B cell (primary cell): Measurements from ENCODE around the gene RAB39A. TPM values are rescaled to one million over a fixed set of nuclear protein-coding genes. Genes with fewer than 3 reads are reported as not detected.
"Not testable (repeated sequence)": the region's sequence is repeated elsewhere in the genome, so short reads cannot be mapped to it uniquely, and the experiment has no call there.

Experiments
- ATAC-seq: fragments of 200-7000 bp; cut with Tn5 transposase; one replicate; pipeline ENCODE4 v1.10.0; 2021; ENCODE audit warnings: low read depth, mild to moderate bottlenecking, moderate number of reproducible peaks, moderate library complexity
- CTCF ChIA-PET: fragments of 350-600 bp; sonication (Branson Sonifier 250); formaldehyde crosslinking; loops from one replicate; lab custom pipeline; 2021; ENCODE audit warnings: antibody characterized with exemption, inconsistent platforms; lab: Charles Lee
- POLR2A ChIA-PET: fragments of 350-600 bp; sonication (Branson Sonifier 250); formaldehyde crosslinking; loops from one replicate; lab custom pipeline; 2021; ENCODE audit warnings: antibody characterized with exemption; lab: Charles Lee
- DNase-seq: peaks from one replicate; pipeline ENCODE4 v3.0.0; 2013
- H2AFZ ChIP-seq: 2 replicates; pipeline ENCODE4 v1.6.1; 2012; ENCODE audit warnings: mild to moderate bottlenecking, low read depth, low read length; ENCODE audit not compliant: insufficient read depth, poor library complexity, severe bottlenecking
- H3K27ac ChIP-seq, 2 donors: 1 replicate in 1 of 2; 2 replicates in 1 of 2; pipeline ENCODE4 v1.5.1; 2012 to 2013; ENCODE audit warnings: low read length in 2 of 2, mild to moderate bottlenecking in 2 of 2, moderate library complexity in 1 of 2
- H3K27me3 ChIP-seq, 4 experiments: fragments of 200-600 bp in 1 of 4; sonication (generic) in 1 of 4; replicated peaks in 1 of 4; 1 replicate in 2 of 4; 2 replicates in 2 of 4; pipeline versions ENCODE4 v1.6.1 to v1.7.0; 2013 to 2016; ENCODE audit warnings: low read length in 3 of 4, mild to moderate bottlenecking in 2 of 4, mixed read lengths in 1 of 4, moderate library complexity in 1 of 4; ENCODE audit not compliant: insufficient read depth in 4 of 4, control insufficient read depth in 3 of 4; ENCODE audit errors: control extremely low read depth in 1 of 4
- H3K36me3 ChIP-seq, 2 experiments: replicated peaks in 1 of 2; 1 replicate in 1 of 2; 2 replicates in 1 of 2; pipeline versions ENCODE4 v1.6.1 to v1.7.1; 2013; ENCODE audit warnings: low read length in 1 of 2; ENCODE audit not compliant: insufficient read depth in 2 of 2, control insufficient read depth in 1 of 2; ENCODE audit errors: control extremely low read depth in 1 of 2, extremely low read depth in 1 of 2
- H3K4me1 ChIP-seq, 2 donors: fragments of 200-600 bp in 1 of 2; sonication (generic) in 1 of 2; 1 replicate in 1 of 2; 2 replicates in 1 of 2; pipeline versions ENCODE4 v1.5.1 to v1.6.1; 2013 to 2017; ENCODE audit warnings: low read length in 2 of 2; ENCODE audit not compliant: control insufficient read depth in 2 of 2, insufficient read depth in 2 of 2
- H3K4me2 ChIP-seq: replicated peaks from 2 replicates; pipeline ENCODE3; 2012; ENCODE audit warnings: mild to moderate bottlenecking, low read depth, low read length; ENCODE audit not compliant: poor library complexity, severe bottlenecking
- H3K4me3 ChIP-seq, 5 experiments: fragments of 200-600 bp in 1 of 5; sonication (generic) in 1 of 5; 1 replicate in 3 of 5; 2 replicates in 2 of 5; pipeline versions ENCODE4 v1.5.1 to v1.7.0; 2011 to 2016; ENCODE audit warnings: low read length in 4 of 5, mild to moderate bottlenecking in 4 of 5, low read depth in 2 of 5, control low read depth in 1 of 5, moderate library complexity in 1 of 5; ENCODE audit not compliant: insufficient read depth in 1 of 5; ENCODE audit errors: control extremely low read depth in 1 of 5, extremely low read depth in 1 of 5
- H3K79me2 ChIP-seq: fragments of 200-600 bp; sonication (generic); one replicate; pipeline ENCODE4 v1.6.0; 2016; ENCODE audit warnings: low read length; ENCODE audit not compliant: control insufficient read depth, insufficient read depth
- H3K9ac ChIP-seq: fragments of 200-600 bp; sonication (generic); 2 replicates; pipeline ENCODE4 v1.6.1; 2017; ENCODE audit warnings: mild to moderate bottlenecking, low read length, moderate library complexity
- H3K9me3 ChIP-seq, 3 donors: one replicate each; pipeline versions ENCODE4 v1.6.1 to v1.7.1; 2013; ENCODE audit warnings: low read length in 2 of 3; ENCODE audit not compliant: control insufficient read depth in 2 of 3, insufficient read depth in 1 of 3; ENCODE audit errors: control extremely low read depth in 1 of 3
- H4K20me1 ChIP-seq: 2 replicates; pipeline ENCODE4 v1.6.0; 2012; ENCODE audit warnings: mild to moderate bottlenecking, low read length; ENCODE audit not compliant: insufficient read depth, control insufficient read depth, poor library complexity, severe bottlenecking
- H3K27ac Mint-ChIP-seq: one replicate; pipeline ENCODE4 v1.8.0; 2021; ENCODE audit warnings: mixed read lengths
- H3K27me3 Mint-ChIP-seq: one replicate; pipeline ENCODE4 v1.8.0; 2021; ENCODE audit warnings: mixed read lengths
- H3K4me1 Mint-ChIP-seq: one replicate; pipeline ENCODE4 v1.8.0; 2021; ENCODE audit warnings: mixed read lengths
- H3K4me3 Mint-ChIP-seq: one replicate; pipeline ENCODE4 v1.8.0; 2021; ENCODE audit warnings: mixed read lengths
- H3K9me3 Mint-ChIP-seq: one replicate; pipeline ENCODE4 v1.8.0; 2022; ENCODE audit warnings: mixed read lengths; ENCODE audit not compliant: insufficient read depth
- EZH2 ChIP-seq: IDR thresholded peaks from 2 replicates; pipeline ENCODE4 v1.6.1; 2012; ENCODE audit warnings: borderline replicate concordance, low read depth, mild to moderate bottlenecking, moderate library complexity, low read length; ENCODE audit not compliant: insufficient read depth, poor library complexity, severe bottlenecking
- WGBS: methylation state at CpG from one replicate; pipeline ENCODE4 v1.1.5; 2013; ENCODE audit warnings: missing lambda C conversion rate; ENCODE audit not compliant: insufficient coverage; 5-methylcytosine and 5-hydroxymethylcytosine counted together
- intact Hi-C: fragments of 100-400 bp; cut with micrococcal nuclease; formaldehyde crosslinking; loops from one replicate; pipeline ENCODE4 v1.10.0; 2022
- polyA plus RNA-seq: library from polyadenylated mRNA; depleted of rRNA; stranded (reverse); fragments of >200 nt; gene quantifications from 2 replicates; pipeline ENCODE4 v1.2.3, GENCODE V29; 2012
- total RNA-seq, 2 donors: library from RNA; stranded (reverse); fragments of 120-200 nt in 1 of 2; gene quantifications; 1 replicate in 1 of 2; 2 replicates in 1 of 2; pipeline versions ENCODE4 v1.2.3 to v1.2.4, GENCODE V29; 2013 to 2022
- TF ChIP-seq, protein P1 (sequence below): fragments of 200-600 bp; IDR thresholded peaks from one replicate; pipeline ENCODE4 v1.8.0; 2022; ENCODE audit warnings: antibody characterized with exemption, mild to moderate bottlenecking

The RAB39A gene
- total and polyA plus RNA-seq, 2 donors (not counting 1 experiment from before 2014, with no cell fraction given), result 1.3 to 2.4 TPM

DNA sequence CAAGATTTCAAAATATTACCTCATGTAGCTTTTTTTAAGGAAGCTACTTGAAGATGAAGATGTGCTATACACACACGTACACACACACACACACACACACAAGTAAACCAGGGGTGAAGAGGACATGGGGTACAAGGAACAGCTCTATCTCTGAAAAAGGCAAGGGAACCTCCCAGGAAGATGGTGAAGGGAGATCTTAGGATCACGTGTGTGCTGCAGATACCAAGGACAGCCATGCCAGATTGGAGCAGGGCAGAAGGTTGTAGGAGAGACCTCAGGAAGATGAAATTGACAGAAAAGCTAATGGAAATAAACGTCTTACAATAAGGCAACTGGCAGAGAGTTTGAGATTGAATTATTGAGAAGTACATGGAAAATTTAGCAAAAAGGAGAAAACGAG is 19.7 kb downstream of the RAB39A start:
- WGBS, result 89% methylated on average over 2 of the region's 4 CpGs
- no peak for ATAC-seq
- no peak for TF ChIP-seq EZH2
- TF ChIP-seq, protein P1, sequence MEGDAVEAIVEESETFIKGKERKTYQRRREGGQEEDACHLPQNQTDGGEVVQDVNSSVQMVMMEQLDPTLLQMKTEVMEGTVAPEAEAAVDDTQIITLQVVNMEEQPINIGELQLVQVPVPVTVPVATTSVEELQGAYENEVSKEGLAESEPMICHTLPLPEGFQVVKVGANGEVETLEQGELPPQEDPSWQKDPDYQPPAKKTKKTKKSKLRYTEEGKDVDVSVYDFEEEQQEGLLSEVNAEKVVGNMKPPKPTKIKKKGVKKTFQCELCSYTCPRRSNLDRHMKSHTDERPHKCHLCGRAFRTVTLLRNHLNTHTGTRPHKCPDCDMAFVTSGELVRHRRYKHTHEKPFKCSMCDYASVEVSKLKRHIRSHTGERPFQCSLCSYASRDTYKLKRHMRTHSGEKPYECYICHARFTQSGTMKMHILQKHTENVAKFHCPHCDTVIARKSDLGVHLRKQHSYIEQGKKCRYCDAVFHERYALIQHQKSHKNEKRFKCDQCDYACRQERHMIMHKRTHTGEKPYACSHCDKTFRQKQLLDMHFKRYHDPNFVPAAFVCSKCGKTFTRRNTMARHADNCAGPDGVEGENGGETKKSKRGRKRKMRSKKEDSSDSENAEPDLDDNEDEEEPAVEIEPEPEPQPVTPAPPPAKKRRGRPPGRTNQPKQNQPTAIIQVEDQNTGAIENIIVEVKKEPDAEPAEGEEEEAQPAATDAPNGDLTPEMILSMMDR, result no peak

DNA sequence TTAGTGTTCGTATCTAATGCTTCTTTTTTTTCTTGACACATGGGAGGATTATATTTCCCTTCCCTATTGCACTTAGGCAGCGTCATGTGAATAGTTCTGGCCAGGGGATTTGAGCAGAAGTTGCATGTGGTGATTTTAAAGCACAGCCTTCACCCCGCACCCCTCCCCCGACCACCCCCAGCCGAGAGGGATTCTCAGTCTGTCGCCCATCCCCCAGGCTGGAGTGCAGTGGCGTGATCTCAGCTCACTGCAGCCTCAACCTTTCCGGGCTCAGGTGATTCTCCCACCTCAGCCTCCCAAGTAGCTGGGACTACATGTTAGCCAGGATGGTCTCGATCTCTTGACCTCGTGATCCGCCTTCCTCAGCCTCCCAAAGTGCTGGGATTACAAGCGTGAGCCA is 20.1 kb downstream of the RAB39A start:
- H4K20me1 ChIP-seq, H3K4me2 ChIP-seq, H3K79me2 ChIP-seq, H3K27ac Mint-ChIP-seq, DNase-seq, CTCF ChIA-PET, H3K27me3 Mint-ChIP-seq, H3K27me3 ChIP-seq, H3K4me1 Mint-ChIP-seq, H3K36me3 ChIP-seq, H2AFZ ChIP-seq, H3K4me1 ChIP-seq, POLR2A ChIA-PET, H3K27ac ChIP-seq, intact Hi-C loops, H3K9ac ChIP-seq, ATAC-seq, H3K9me3 ChIP-seq, H3K4me3 ChIP-seq, H3K9me3 Mint-ChIP-seq, H3K4me3 Mint-ChIP-seq: not testable (repeated sequence)
- WGBS, result 0% methylated on average over 1 of the region's 12 CpGs

More for the DNA sequence above, 19.7 kb downstream of the RAB39A start:
- H2AFZ ChIP-seq, result no peak overlapping the region
- ChIA-PET POLR2A (no interaction called here), CTCF (no interaction called here)
- no peak overlapping the region for H3K27ac ChIP-seq
- H3K4me3 ChIP-seq, result no peak overlapping the region
- H3K27me3 Mint-ChIP-seq, result no peaks in the 10 kb centered on the region
- H3K79me2 ChIP-seq, result no peaks in the 10 kb centered on the region
- H4K20me1 ChIP-seq, result no peaks in the 10 kb centered on the region
- peaks cover 0 to 1% (median 0%) of the 10 kb centered on the region in 3 donors for H3K9me3 ChIP-seq
- intact Hi-C loops, result no loop called here
- no peak for DNase-seq
- no peak overlapping the region for H3K27ac Mint-ChIP-seq
- H3K4me2 ChIP-seq, result no peak overlapping the region
- peaks cover 2% of the 10 kb centered on the region for H3K4me1 Mint-ChIP-seq
- no peaks in the 10 kb centered on the region for H3K36me3 ChIP-seq
- H3K9me3 Mint-ChIP-seq, result no peaks in the 10 kb centered on the region
- no peak overlapping the region for H3K9ac ChIP-seq
- H3K4me1 ChIP-seq, result no peaks in the 10 kb centered on the region
- H3K4me3 Mint-ChIP-seq, result no peak overlapping the region
- no peaks in the 10 kb centered on the region for H3K27me3 ChIP-seq
